Stimulated activated naive CD4-positive, alpha-beta T cell treated with Interleukin-2 at 50 U/mL for 16 hours (primary cell): Measurements from ENCODE around the gene MIP.
"Not testable (repeated sequence)": the region's sequence is repeated elsewhere in the genome, so short reads cannot be mapped to it uniquely, and the experiment has no call there.

ENCODE experiments used
- DNase-seq: peaks from one replicate; lab custom pipeline; 2025; lab: John Stamatoyannopoulos, UW

Gene MIP

GRCh38 chr12:56468216-56469006 is 14.0 kb upstream of the MIP start, which contains the start of gene SPRYD4:
Gene SPRYD4 (plus strand): TSS chr12:56468578. CDS start chr12:56468592, 14 bp downstream.
- DNase-seq: peak; percentile 91

GRCh38 chr12:56462565-56462964 is 8.1 kb upstream of the MIP start:
- DNase-seq: no peak

- no peak for DNase-seq
These were observed 7.0 kb upstream of the MIP start for GRCh38 chr12:56461235-56462159.

GRCh38 chr12:56457817-56458216 is 3.4 kb upstream of the MIP start:
- DNase-seq: no peak

- DNase-seq: no peak
These were observed 3.3 kb downstream of the MIP start for GRCh38 chr12:56451147-56451546.

GRCh38 chr12:56450241-56450640 is 4.2 kb downstream of the MIP start:
- DNase-seq: no peak

GRCh38 chr12:56449622-56449984 is 4.9 kb downstream of the MIP start:
- no peak for DNase-seq

GRCh38 chr12:56448860-56449621 is 5.4 kb downstream of the MIP start, which contains the start of gene TIMELESS:
Gene TIMELESS (minus strand): TSS chr12:56449426. CDS start chr12:56434170, 15,256 bp downstream.
- DNase-seq: peak; percentile 78

- not testable (repeated sequence) for DNase-seq
These were observed 11.2 kb downstream of the MIP start for GRCh38 chr12:56443208-56443607.

GRCh38 chr12:56437430-56438176 is 16.9 kb downstream of the MIP start:
- no peak for DNase-seq

- DNase-seq: no peak
These were observed 19.6 kb downstream of the MIP start for GRCh38 chr12:56434828-56435227.

GRCh38 chr12:56431850-56432249 is 22.6 kb downstream of the MIP start:
- DNase-seq: no peak

GRCh38 chr12:56431288-56431687 is 23.2 kb downstream of the MIP start:
- no peak for DNase-seq

GRCh38 chr12:56425940-56426438 is 28.5 kb downstream of the MIP start:
- no peak for DNase-seq

GRCh38 chr12:56425193-56425592 is 29.3 kb downstream of the MIP start:
- no peak for DNase-seq

GRCh38 chr12:56420411-56420810 is 34.0 kb downstream of the MIP start:
- no peak for DNase-seq

- DNase-seq: no peak
These were observed 36.7 kb downstream of the MIP start for GRCh38 chr12:56417739-56418138.

- DNase-seq: no peak
These were observed 40.1 kb downstream of the MIP start for GRCh38 chr12:56414401-56414800.

GRCh38 chr12:56413392-56413791 is 41.1 kb downstream of the MIP start:
- DNase-seq: no peak

GRCh38 chr12:56411781-56412639 is 42.4 kb downstream of the MIP start:
- no peak for DNase-seq
